ENCODE results near the gene MACROD1.

The MACROD1 gene

DNA sequence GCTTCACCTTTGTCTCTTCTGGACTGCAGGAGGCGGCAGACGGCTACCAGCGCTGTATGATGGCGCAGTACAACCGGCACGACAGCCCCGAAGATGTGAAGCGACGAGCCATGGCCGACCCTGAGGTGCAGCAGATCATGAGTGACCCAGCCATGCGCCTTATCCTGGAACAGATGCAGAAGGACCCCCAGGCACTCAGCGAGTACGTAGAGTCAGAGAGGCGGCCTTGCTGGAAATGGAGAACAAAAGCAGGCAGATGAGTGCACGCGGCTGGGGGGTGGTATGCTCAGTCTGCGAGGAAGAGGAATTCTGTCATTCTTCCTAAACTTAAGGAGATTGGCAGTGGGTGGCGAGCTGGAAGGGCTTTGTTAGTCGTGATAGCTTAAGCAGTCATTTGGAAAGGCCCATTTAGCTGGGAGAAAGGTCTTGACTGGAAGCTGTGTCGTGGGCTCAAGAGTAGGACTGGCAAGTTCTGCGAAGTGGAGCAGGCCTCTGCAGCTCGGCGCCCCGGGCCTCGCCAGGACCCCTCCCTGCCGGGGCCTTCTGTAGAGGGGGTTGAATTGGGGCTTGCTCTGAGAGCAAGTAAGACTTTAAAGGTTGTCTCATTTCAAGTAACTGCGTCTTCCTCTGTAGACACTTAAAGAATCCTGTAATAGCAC is 37.6 kb upstream of the MACROD1 start:
- TF ChIP-seq, protein P1, sequence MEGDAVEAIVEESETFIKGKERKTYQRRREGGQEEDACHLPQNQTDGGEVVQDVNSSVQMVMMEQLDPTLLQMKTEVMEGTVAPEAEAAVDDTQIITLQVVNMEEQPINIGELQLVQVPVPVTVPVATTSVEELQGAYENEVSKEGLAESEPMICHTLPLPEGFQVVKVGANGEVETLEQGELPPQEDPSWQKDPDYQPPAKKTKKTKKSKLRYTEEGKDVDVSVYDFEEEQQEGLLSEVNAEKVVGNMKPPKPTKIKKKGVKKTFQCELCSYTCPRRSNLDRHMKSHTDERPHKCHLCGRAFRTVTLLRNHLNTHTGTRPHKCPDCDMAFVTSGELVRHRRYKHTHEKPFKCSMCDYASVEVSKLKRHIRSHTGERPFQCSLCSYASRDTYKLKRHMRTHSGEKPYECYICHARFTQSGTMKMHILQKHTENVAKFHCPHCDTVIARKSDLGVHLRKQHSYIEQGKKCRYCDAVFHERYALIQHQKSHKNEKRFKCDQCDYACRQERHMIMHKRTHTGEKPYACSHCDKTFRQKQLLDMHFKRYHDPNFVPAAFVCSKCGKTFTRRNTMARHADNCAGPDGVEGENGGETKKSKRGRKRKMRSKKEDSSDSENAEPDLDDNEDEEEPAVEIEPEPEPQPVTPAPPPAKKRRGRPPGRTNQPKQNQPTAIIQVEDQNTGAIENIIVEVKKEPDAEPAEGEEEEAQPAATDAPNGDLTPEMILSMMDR (IDR thresholded peaks at IDR 0.05; ENCODE audit: insufficient read depth, low read length, poor library complexity, severe bottlenecking) = no peak
- Histone ChIP-seq H3K4me3 (replicated peaks; ENCODE audit: low read depth, low read length) (no peak overlapping the region), H3K27me3 (replicated peaks; ENCODE audit: control insufficient read depth, insufficient read depth, low read length) (no peaks in the 10 kb centered on the region), H3K36me3 (ENCODE audit: control insufficient read depth, insufficient read depth, low read length) (peaks cover 28% of the 10 kb centered on the region)
- no peak for DNase-seq (ENCODE audit: extremely low read depth, insufficient read length)

DNA sequence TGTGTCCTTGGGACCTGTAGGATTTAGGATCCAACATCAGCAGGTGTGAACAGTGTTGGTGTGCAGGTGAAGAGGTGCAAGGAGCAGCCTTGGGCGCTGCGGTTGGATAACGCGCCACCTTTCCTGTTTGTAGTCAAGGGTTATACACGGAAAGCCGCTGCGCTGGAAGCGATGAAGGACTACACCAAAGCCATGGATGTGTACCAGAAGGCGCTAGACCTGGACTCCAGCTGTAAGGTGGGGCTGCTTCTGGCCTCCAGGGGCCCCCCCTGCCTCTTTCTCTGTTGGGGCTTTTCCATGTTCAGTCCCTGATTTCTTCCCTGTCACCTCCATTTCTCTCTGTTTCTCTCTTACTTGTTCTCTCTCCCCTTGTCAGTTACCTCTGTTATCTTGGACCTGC is 37.1 kb upstream of the MACROD1 start:
- Histone ChIP-seq H3K27me3 (replicated peaks; ENCODE audit: control insufficient read depth, insufficient read depth, low read length) (no peaks in the 10 kb centered on the region), H3K36me3 (ENCODE audit: control insufficient read depth, insufficient read depth, low read length) (peaks cover 28% of the 10 kb centered on the region), H3K4me3 (replicated peaks; ENCODE audit: low read depth, low read length) (no peak overlapping the region)
- DNase-seq (ENCODE audit: extremely low read depth, insufficient read length) = no peak
- TF ChIP-seq, protein P1 (IDR thresholded peaks at IDR 0.05; ENCODE audit: insufficient read depth, low read length, poor library complexity, severe bottlenecking) = no peak

DNA sequence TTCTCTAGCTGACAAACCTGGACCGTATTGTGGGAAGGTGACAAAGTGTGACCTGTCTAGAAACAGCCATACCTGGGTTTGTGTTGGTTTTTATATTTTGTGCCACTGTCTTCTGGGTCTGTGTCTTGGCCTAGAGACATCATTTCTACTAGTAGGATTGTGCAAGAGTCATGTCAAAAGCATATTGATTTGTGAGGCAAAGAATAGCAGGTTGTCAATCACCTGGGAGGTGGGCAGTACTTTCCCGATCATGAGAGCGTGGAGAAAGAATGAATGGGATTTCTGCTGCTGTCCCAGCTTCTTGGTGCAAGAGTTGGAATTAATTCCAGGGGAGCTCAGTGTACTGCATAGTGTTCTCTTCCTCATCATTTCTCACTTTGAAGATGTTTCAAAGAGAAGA is 35.6 kb upstream of the MACROD1 start:
- no peaks in the 10 kb centered on the region for H3K27me3 ChIP-seq (replicated peaks; ENCODE audit: control insufficient read depth, insufficient read depth, low read length)
- DNase-seq (ENCODE audit: extremely low read depth, insufficient read length) = no peak
- TF ChIP-seq, protein P1 (IDR thresholded peaks at IDR 0.05; ENCODE audit: insufficient read depth, low read length, poor library complexity, severe bottlenecking) = no peak
- H3K36me3 ChIP-seq (ENCODE audit: control insufficient read depth, insufficient read depth, low read length) = peaks cover 37% of the 10 kb centered on the region
- H3K4me3 ChIP-seq (replicated peaks; ENCODE audit: low read depth, low read length) = no peak overlapping the region

DNA sequence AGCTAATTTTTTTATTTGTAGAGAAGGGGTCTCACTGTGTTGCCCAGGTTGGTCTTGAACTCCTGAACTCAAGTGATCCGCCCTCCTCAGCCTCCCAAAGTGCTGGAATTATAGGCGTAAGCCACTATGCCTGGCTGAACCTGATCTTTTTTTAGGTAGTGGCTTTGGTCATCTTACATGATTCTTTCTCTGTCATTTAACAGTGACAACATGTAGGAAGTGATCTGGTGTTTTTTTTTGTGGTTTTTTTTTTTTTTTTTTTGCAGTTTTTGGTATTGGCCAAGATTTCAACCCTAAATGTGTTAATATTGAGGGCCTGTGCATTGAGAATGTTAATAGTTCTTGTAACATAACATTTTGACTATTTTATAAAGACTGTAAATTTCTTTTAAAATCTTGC is 32.6 kb upstream of the MACROD1 start:
- no peak for DNase-seq (ENCODE audit: extremely low read depth, insufficient read length)
- Histone ChIP-seq H3K36me3 (ENCODE audit: control insufficient read depth, insufficient read depth, low read length) (peaks cover 45% of the 10 kb centered on the region), H3K4me3 (replicated peaks; ENCODE audit: low read depth, low read length) (no peak overlapping the region), H3K27me3 (replicated peaks; ENCODE audit: control insufficient read depth, insufficient read depth, low read length) (no peaks in the 10 kb centered on the region)
- TF ChIP-seq, protein P1 (IDR thresholded peaks at IDR 0.05; ENCODE audit: insufficient read depth, low read length, poor library complexity, severe bottlenecking) = no peak

DNA sequence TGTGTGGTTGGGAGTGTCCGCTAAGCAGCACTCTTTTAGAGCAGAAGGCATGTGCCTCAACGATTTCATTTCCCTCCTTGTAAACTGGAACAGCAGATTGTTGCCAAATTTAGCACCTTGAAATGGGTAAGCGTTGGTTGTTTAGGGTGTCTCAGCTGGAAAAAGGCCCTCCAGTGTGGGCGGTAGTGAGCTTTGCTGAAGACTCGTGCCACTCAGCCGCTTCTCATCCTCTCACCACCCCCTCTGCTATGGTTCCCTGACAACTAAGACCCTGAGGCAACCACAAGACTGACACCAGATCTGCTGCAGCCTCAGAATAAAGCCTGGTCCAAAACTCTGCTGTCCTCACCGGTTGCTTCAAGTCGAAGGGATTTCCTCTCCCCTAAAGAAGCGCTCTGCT is 30.7 kb upstream of the MACROD1 start:
- H3K27me3 ChIP-seq (replicated peaks; ENCODE audit: control insufficient read depth, insufficient read depth, low read length) = no peaks in the 10 kb centered on the region
- H3K36me3 ChIP-seq (ENCODE audit: control insufficient read depth, insufficient read depth, low read length) = peaks cover 38% of the 10 kb centered on the region
- no peak overlapping the region for H3K4me3 ChIP-seq (replicated peaks; ENCODE audit: low read depth, low read length)
- TF ChIP-seq, protein P1 (IDR thresholded peaks at IDR 0.05; ENCODE audit: insufficient read depth, low read length, poor library complexity, severe bottlenecking) = no peak
- DNase-seq (ENCODE audit: extremely low read depth, insufficient read length) = no peak

DNA sequence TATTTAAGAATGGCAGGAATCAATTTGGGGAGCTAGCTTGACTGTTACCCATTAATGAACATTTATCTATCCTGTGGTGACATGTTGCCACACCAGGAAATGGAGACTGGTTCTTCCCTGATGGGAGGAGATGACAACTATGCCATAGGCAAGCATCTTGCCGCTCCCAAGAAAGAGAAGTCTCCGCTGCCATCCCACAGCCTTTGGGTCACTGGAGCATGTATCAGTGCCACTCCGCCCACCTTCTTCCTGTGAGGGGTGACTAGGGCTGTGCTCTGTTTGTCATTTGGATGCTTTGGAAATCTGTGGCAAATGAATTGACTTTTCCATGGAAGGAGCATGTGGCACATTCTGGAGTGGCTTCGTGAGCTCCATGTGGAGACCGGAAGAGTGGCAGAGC is 26.5 kb upstream of the MACROD1 start:
- no peaks in the 10 kb centered on the region for H3K27me3 ChIP-seq (replicated peaks; ENCODE audit: control insufficient read depth, insufficient read depth, low read length)
- H3K4me3 ChIP-seq (replicated peaks; ENCODE audit: low read depth, low read length) = no peak overlapping the region
- no peak for DNase-seq (ENCODE audit: extremely low read depth, insufficient read length)
- peaks cover 28% of the 10 kb centered on the region for H3K36me3 ChIP-seq (ENCODE audit: control insufficient read depth, insufficient read depth, low read length)
- TF ChIP-seq, protein P1 (IDR thresholded peaks at IDR 0.05; ENCODE audit: insufficient read depth, low read length, poor library complexity, severe bottlenecking) = no peak

Measured in GM06990 (cell line).